OCI-LY3 (cell line): ENCODE data around the gene HSF4.

Experiments
- H2AFZ ChIP-seq: fragments of 200-600, 300-600 bp; shearing (Covaris generic); 2 replicates; pipeline ENCODE4 v1.6.0; 2014; ENCODE audit warnings: antibody characterized with exemption, low read depth, low read length
- H3K27ac ChIP-seq: fragments of 200-600, 300-600 bp; sonication (generic); 2 replicates; pipeline ENCODE4 v1.5.1; 2014; ENCODE audit warnings: mild to moderate bottlenecking, low read length, moderate library complexity, mixed read lengths
- H3K27me3 ChIP-seq: fragments of 200-600, 300-600 bp; sonication (generic); 2 replicates; pipeline ENCODE4 v1.6.1; 2014; ENCODE audit warnings: low read depth, low read length, mixed read lengths
- H3K36me3 ChIP-seq: fragments of 200-600, 300-600 bp; sonication (generic); replicated peaks from 2 replicates; pipeline ENCODE3; 2014; ENCODE audit warnings: low read depth, low read length, mixed read lengths
- H3K4me1 ChIP-seq: fragments of 300-600, 200-600 bp; sonication (generic); 2 replicates; pipeline ENCODE4 v1.6.1; 2014; ENCODE audit warnings: low read length, mixed read lengths
- H3K4me2 ChIP-seq: fragments of 200-600, 300-600 bp; sonication (generic); 2 replicates; pipeline ENCODE4 v1.6.1; 2014; ENCODE audit warnings: low read length, mixed read lengths
- H3K4me3 ChIP-seq: fragments of 300-600, 200-600 bp; sonication (generic); 2 replicates; pipeline ENCODE4 v1.5.1; 2014; ENCODE audit warnings: antibody characterized with exemption, mild to moderate bottlenecking, low read length, moderate library complexity
- H3K79me2 ChIP-seq: fragments of 300-600, 200-600 bp; shearing (Covaris generic); 2 replicates; pipeline ENCODE4 v1.6.1; 2014; ENCODE audit warnings: mild to moderate bottlenecking, low read length, mixed read lengths
- H3K9ac ChIP-seq: fragments of 300-600, 200-600 bp; shearing (Covaris generic); 2 replicates; pipeline ENCODE4 v1.6.0; 2014; ENCODE audit warnings: mild to moderate bottlenecking, low read length, moderate library complexity
- H3K9me3 ChIP-seq: fragments of 200-600, 300-600 bp; shearing (Covaris generic); 2 replicates; pipeline ENCODE4 v1.6.1; 2014; ENCODE audit warnings: low read length, mixed read lengths; ENCODE audit not compliant: insufficient read depth
- H4K20me1 ChIP-seq: fragments of 200-600, 300-600 bp; sonication (generic); 2 replicates; pipeline ENCODE4 v1.6.1; 2016; ENCODE audit warnings: low read length, mixed read lengths; ENCODE audit not compliant: insufficient read depth
- EZH2phosphoT487 ChIP-seq: fragments of 200-600 bp; shearing (Covaris generic); IDR thresholded peaks from 2 replicates; pipeline ENCODE4 v1.6.1; 2018; ENCODE audit warnings: antibody characterized with exemption, mixed run types, low read depth
- TF ChIP-seq, protein P1 (sequence below): fragments of 200-600, 300-600 bp; sonication (generic); IDR thresholded peaks from 2 replicates; pipeline ENCODE4 v1.5.1; 2014; ENCODE audit warnings: antibody characterized with exemption, low read length, low read depth

Gene HSF4

DNA sequence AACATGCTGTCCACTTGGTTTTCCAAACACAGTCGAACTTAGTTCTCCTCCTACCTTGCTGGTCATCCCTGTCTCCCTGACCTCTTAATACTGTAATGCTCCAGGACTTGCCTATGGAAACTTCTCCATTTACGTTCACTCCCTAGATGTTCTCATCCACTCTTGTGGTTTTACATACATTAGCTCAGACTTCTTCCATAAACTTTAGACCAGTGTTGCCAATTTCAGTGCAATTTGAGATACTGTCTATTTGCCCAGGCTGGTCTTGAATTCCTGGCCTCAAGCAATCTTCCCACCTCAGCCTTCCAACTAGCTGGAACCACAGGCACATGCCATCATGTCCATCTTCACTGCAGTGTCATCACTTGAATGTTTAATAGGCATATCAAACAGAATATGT is 17.7 kb downstream of the HSF4 start:
- H4K20me1 ChIP-seq = no peaks in the 10 kb centered on the region; the same call in 1 of the 2 replicates
- peak overlapping the region; percentile 86 for H3K4me3 ChIP-seq

DNA sequence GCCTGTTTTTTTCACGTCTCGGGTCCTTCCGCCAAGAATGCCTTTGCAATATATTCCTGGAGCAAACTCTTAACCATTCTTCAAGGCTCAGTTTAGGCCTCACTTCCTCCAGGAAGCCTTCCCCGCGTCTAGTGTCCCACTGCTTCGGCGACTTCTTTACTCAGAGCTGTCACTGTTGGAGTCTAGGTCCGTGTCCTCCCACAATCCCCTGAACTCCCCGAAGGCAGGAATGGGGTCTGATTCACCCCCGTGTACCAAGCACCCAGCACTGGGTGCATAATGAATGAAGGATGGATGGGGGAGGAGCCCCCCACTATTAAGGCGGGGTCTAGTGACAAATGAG is 18.7 kb downstream of the HSF4 start:
- peaks cover 6% of the 10 kb centered on the region for H3K36me3 ChIP-seq
- H2AFZ ChIP-seq = peak overlapping the region; percentile 34; the same call in 1 of the 2 replicates
- H3K4me2 ChIP-seq = peak overlapping the region; percentile 66
- peak overlapping the region; percentile 74 for H3K9ac ChIP-seq
- peaks cover 19% of the 10 kb centered on the region; the same call in 1 of the 2 replicates for H3K4me1 ChIP-seq
- H3K9me3 ChIP-seq = no peaks in the 10 kb centered on the region
- H3K27ac ChIP-seq = no peak overlapping the region
- no peak for TF ChIP-seq EZH2phosphoT487
- TF ChIP-seq, protein P1, sequence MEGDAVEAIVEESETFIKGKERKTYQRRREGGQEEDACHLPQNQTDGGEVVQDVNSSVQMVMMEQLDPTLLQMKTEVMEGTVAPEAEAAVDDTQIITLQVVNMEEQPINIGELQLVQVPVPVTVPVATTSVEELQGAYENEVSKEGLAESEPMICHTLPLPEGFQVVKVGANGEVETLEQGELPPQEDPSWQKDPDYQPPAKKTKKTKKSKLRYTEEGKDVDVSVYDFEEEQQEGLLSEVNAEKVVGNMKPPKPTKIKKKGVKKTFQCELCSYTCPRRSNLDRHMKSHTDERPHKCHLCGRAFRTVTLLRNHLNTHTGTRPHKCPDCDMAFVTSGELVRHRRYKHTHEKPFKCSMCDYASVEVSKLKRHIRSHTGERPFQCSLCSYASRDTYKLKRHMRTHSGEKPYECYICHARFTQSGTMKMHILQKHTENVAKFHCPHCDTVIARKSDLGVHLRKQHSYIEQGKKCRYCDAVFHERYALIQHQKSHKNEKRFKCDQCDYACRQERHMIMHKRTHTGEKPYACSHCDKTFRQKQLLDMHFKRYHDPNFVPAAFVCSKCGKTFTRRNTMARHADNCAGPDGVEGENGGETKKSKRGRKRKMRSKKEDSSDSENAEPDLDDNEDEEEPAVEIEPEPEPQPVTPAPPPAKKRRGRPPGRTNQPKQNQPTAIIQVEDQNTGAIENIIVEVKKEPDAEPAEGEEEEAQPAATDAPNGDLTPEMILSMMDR = no peak
- no peaks in the 10 kb centered on the region for H3K27me3 ChIP-seq
- H4K20me1 ChIP-seq = no peaks in the 10 kb centered on the region; the same call in 1 of the 2 replicates
- peak overlapping the region; percentile 86 for H3K4me3 ChIP-seq
- peaks cover 13% of the 10 kb centered on the region for H3K79me2 ChIP-seq

More for the DNA sequence above, 17.7 kb downstream of the HSF4 start:
- Histone ChIP-seq H3K36me3 (peaks cover 6% of the 10 kb centered on the region), H2AFZ (no peak overlapping the region), H3K4me2 (peak overlapping the region; percentile 66), H3K9me3 (no peaks in the 10 kb centered on the region), H3K79me2 (peaks cover 13% of the 10 kb centered on the region), H3K27ac (no peak overlapping the region), H3K4me1 (peaks cover 19% of the 10 kb centered on the region; the same call in 1 of the 2 replicates), H3K9ac (peak overlapping the region; percentile 74; the same call in 1 of the 2 replicates), H3K27me3 (no peaks in the 10 kb centered on the region)
- TF ChIP-seq, protein P1 = no peak
- TF ChIP-seq EZH2phosphoT487 = no peak

DNA sequence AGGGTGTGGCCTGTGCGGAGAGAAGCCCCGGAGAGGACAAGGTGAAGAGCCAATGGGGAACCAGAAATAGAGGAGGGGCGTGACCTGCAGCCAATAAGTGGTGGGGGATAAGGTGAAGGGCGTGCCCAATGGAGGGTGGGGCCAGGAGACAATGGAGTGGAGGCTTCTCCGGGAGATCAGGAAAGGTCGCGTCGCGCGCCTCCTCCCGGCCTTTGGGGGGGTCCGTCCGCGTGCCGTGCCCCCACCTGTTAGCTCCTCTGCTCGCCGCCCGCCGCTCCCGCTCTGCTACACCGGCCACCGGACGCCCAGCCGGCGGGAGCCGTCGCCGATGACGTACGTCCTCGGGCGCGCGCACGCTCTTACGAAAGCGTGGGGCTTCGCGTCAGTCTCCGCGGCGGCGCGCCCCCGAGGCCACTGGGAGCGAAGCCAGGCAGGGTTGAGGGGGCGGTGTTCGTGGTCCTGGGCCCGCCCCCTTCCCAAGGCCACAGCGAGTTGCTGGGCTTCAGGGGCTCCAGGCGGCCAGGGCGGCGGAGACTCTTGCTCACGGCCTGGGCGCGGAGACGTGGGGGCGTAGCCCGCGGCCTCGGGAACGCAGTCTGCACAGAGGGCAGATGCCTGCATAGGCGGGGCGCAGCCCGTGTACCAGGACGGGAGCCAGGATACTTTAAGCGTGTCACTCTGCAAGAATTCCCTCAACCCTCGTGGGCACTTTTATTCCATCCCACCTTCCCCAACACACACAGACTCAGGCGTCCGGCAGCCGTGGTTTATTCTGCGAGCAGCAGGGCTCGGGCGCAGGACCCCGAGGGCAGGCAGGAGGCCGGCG is 19.3 kb downstream of the HSF4 start, which contains the start of gene MATCAP1:
Gene MATCAP1 (minus strand): TSS at position 337 of the 826 bp plus-strand sequence. CDS start 3,353 bp downstream, outside the sequence.
- Histone ChIP-seq H3K27me3 (no peaks in the 10 kb centered on the region), H3K4me2 (peak within 1 kb of the TSS; percentile 88), H3K27ac (peak within 1 kb of the TSS; percentile 64), H3K9me3 (no peaks in the 10 kb centered on the region), H3K79me2 (peaks cover 13% of the 10 kb centered on the region), H3K4me3 (peak within 1 kb of the TSS; percentile 86), H3K9ac (peak within 1 kb of the TSS; percentile 74), H3K36me3 (peaks cover 6% of the 10 kb centered on the region), H4K20me1 (no peaks in the 10 kb centered on the region; the same call in 1 of the 2 replicates), H3K4me1 (peaks cover 19% of the 10 kb centered on the region; the same call in 1 of the 2 replicates), H2AFZ (peak within 1 kb of the TSS; percentile 70; the same call in 1 of the 2 replicates)
- TF ChIP-seq EZH2phosphoT487 = no peak
- TF ChIP-seq, protein P1 = no peak

DNA sequence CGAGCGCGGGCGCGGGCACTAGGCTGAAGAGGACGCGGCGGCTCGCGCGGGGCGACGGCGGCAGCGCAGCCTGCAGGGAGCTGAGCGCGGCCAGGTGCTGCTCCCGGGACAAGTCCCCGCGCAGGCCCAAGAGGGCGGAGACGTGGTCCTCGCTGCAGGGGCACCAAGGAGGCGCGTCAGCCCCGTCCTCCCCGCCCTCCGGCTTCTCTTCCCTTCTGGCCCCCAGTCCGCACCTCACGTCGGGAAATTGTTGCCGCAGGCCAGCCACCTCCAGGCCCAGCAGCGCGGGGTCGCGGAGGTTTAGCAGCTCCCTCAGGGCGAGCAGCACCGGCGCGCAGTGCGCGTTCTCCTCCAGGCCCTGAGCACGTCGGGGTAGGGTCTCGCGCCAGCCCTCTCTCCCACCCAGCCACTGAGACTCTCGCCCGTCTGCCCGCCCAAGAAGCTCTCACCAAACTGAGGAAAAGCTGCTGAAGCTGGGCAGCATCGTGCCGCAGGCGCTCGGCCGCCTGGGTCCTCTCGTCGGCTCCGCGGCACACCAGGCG is 20.0 kb downstream of the HSF4 start:
- Histone ChIP-seq H3K27me3 (no peaks in the 10 kb centered on the region), H4K20me1 (no peaks in the 10 kb centered on the region; the same call in 1 of the 2 replicates), H3K4me1 (peaks cover 19% of the 10 kb centered on the region; the same call in 1 of the 2 replicates), H3K27ac (no peak overlapping the region), H3K4me3 (peak overlapping the region; percentile 86), H3K36me3 (peaks cover 3% of the 10 kb centered on the region), H3K9ac (peak overlapping the region; percentile 74), H2AFZ (peak overlapping the region; percentile 53; the same call in 1 of the 2 replicates), H3K4me2 (peak overlapping the region; percentile 88), H3K9me3 (no peaks in the 10 kb centered on the region), H3K79me2 (peaks cover 13% of the 10 kb centered on the region)
- TF ChIP-seq, protein P1 = no peak
- no peak for TF ChIP-seq EZH2phosphoT487
